Neural cell (in vitro differentiated cells): ENCODE results near the gene TLX3. TPM values are rescaled to one million over a fixed set of nuclear protein-coding genes. Genes with fewer than 3 reads are reported as not detected.

ENCODE experiments used
- H2AFZ ChIP-seq: fragments of 200-600, 300-800 bp; sonication (generic), shearing (Covaris generic); 2 replicates; pipeline ENCODE4 v1.6.0; 2014; ENCODE audit warnings: low read depth, mild to moderate bottlenecking, antibody characterized with exemption, low read length, moderate library complexity
- H3F3A ChIP-seq: fragments of 200-600 bp; shearing (Covaris generic); 2 replicates; pipeline ENCODE4 v1.6.1; 2016; ENCODE audit warnings: mild to moderate bottlenecking, moderate library complexity, mixed read lengths, antibody characterized with exemption, low read length; ENCODE audit not compliant: insufficient read depth, poor library complexity, severe bottlenecking
- H3K27ac ChIP-seq: fragments of 200-600, 300-800 bp; sonication (generic), shearing (Covaris generic); 2 replicates; pipeline ENCODE4 v1.5.1; 2014; ENCODE audit warnings: mild to moderate bottlenecking, low read length, moderate library complexity
- H3K27me3 ChIP-seq: fragments of 300-800, 200-600 bp; sonication (generic), shearing (Covaris generic); 2 replicates; pipeline ENCODE4 v1.6.0; 2014; ENCODE audit warnings: mild to moderate bottlenecking, low read depth, low read length, moderate library complexity; ENCODE audit not compliant: insufficient read depth
- H3K36me3 ChIP-seq: fragments of 300-800, 200-600 bp; sonication (generic), shearing (Covaris generic); 2 replicates; pipeline ENCODE4 v1.5.1; 2014; ENCODE audit warnings: mild to moderate bottlenecking, antibody characterized with exemption, low read length, moderate library complexity; ENCODE audit not compliant: insufficient read depth
- H3K4me2 ChIP-seq: fragments of 300-800, 200-600 bp; sonication (generic), shearing (Covaris generic); 2 replicates; pipeline ENCODE4 v1.6.0; 2014; ENCODE audit warnings: mild to moderate bottlenecking, low read length
- H3K4me3 ChIP-seq: fragments of 300-800, 200-600 bp; sonication (generic), shearing (Covaris generic); 2 replicates; pipeline ENCODE4 v1.5.1; 2014; ENCODE audit warnings: mild to moderate bottlenecking, low read length, moderate library complexity
- H3K79me2 ChIP-seq: fragments of 200-600 bp; shearing (Covaris generic); replicated peaks from 2 replicates; pipeline ENCODE4 v1.6.0; 2014; ENCODE audit warnings: mild to moderate bottlenecking, low read length, moderate library complexity; ENCODE audit not compliant: insufficient read depth
- H3K9ac ChIP-seq: fragments of 300-800, 200-600 bp; sonication (generic), shearing (Covaris generic); 2 replicates; pipeline ENCODE4 v1.6.1; 2016; ENCODE audit warnings: mild to moderate bottlenecking, low read length, mixed read lengths
- H3K9me2 ChIP-seq: fragments of 200-600 bp; shearing (Covaris generic); 2 replicates; pipeline ENCODE4 v1.6.1; 2016; ENCODE audit warnings: mild to moderate bottlenecking, low read length, mixed read lengths; ENCODE audit not compliant: insufficient read depth
- H3K9me3 ChIP-seq: fragments of 200-600, 300-800 bp; sonication (generic), shearing (Covaris generic); 2 replicates; pipeline ENCODE4 v1.6.1; 2016; ENCODE audit warnings: mild to moderate bottlenecking, mixed run types, low read length, moderate library complexity, mixed read lengths
- H4K20me1 ChIP-seq: fragments of 200-600 bp; shearing (Covaris generic); 2 replicates; pipeline ENCODE4 v1.6.1; 2016; ENCODE audit warnings: mild to moderate bottlenecking, mixed run types; ENCODE audit not compliant: insufficient read depth
- CTCF ChIP-seq: fragments of 450-650 bp; IDR thresholded peaks from 2 replicates; pipeline ENCODE4 v1.5.1; 2014; ENCODE audit warnings: antibody characterized with exemption, mild to moderate bottlenecking, moderate library complexity; ENCODE audit not compliant: poor library complexity, severe bottlenecking
- EP300 ChIP-seq: fragments of 450-650 bp; conservative IDR thresholded peaks from 2 replicates; pipeline ENCODE4 v1.6.1; 2014; ENCODE audit warnings: antibody characterized with exemption, mild to moderate bottlenecking, moderate library complexity; ENCODE audit not compliant: poor library complexity, severe bottlenecking
- EZH2 ChIP-seq: fragments of 200-600, 300-800 bp; shearing (Covaris generic), sonication (generic); IDR thresholded peaks from 2 replicates; pipeline ENCODE4 v1.6.1; 2014; ENCODE audit warnings: antibody characterized with exemption, low read length, borderline replicate concordance, mild to moderate bottlenecking; ENCODE audit not compliant: insufficient read depth, poor library complexity, severe bottlenecking
- MXI1 ChIP-seq: fragments of 450-650 bp; conservative IDR thresholded peaks from 2 replicates; pipeline ENCODE4 v1.6.1; 2014; ENCODE audit warnings: antibody characterized with exemption, mild to moderate bottlenecking; ENCODE audit not compliant: poor library complexity, severe bottlenecking
- POLR2AphosphoS5 ChIP-seq: IDR thresholded peaks from 2 replicates; pipeline ENCODE4 v1.6.1; 2012
- RAD21 ChIP-seq: fragments of 450-650 bp; conservative IDR thresholded peaks from 2 replicates; pipeline ENCODE4 v1.6.1; 2014; ENCODE audit warnings: antibody characterized with exemption, mild to moderate bottlenecking, moderate library complexity
- SMC3 ChIP-seq: fragments of 450-650 bp; conservative IDR thresholded peaks from 2 replicates; pipeline ENCODE4 v1.6.1; 2014; ENCODE audit warnings: antibody characterized with exemption, mild to moderate bottlenecking, moderate library complexity; ENCODE audit not compliant: poor library complexity
- TAF1 ChIP-seq: IDR thresholded peaks from 2 replicates; pipeline ENCODE4 v1.6.1; 2012; ENCODE audit warnings: low read depth
- polyA plus RNA-seq: library from polyadenylated mRNA; depleted of rRNA; stranded (reverse); fragments of >200 nt; gene quantifications from 2 replicates; pipeline ENCODE4 v1.2.3, GENCODE V29; 2014
- TF ChIP-seq, protein P1 (sequence below): IDR thresholded peaks from 2 replicates; pipeline ENCODE4 v1.6.1; 2012; ENCODE audit warnings: borderline replicate concordance

The TLX3 gene
- polyA plus RNA-seq, 1 donor from 2014 or later = not detected

DNA sequence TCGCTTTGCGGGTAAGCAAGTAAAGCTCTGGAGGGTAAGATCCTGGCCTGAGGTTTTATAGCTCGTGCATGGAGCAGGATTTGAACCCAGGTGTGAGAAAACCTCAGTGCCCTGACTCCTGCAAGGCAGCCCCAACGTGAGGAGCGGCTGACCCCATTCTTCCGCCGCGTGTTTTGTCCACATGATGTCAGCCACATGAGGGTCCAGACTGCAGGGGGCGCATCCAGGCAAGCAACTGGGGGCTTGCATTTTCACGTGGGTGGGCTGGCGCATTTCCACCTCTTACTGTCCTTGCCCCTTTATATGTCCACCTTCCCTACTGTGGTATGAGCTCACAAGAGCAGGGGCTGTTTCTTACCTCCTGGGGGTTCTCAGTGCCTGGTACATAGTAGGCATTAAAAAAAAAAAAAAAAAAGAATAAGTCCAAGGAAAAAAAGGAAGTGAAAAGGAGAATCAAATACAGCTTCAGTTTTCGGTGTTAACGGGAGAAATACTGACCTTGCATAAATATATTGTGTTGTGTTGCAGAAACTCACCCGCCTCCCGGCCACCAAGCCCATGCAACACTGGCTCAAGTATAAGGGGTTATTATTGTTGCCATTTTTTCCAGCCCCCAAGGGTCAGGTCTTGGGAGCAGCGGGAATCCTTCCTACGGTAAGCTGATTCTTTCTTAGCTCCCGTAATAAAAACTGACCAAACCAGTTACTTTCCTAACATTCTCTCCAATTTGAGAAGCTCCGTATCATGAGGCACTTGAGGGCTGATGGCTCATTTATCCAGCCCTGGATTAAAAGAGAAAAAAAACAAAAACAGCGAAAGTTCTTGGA is 15.0 kb downstream of the TLX3 start:
- Histone ChIP-seq H3K4me2 (no peak overlapping the region), H4K20me1 (no peaks in the 10 kb centered on the region), H3K36me3 (no peaks in the 10 kb centered on the region), H3F3A (no peaks in the 10 kb centered on the region), H2AFZ (no peak overlapping the region), H3K79me2 (no peaks in the 10 kb centered on the region), H3K9me3 (no peaks in the 10 kb centered on the region), H3K27me3 (peaks cover 48% of the 10 kb centered on the region), H3K9me2 (no peaks in the 10 kb centered on the region), H3K4me3 (no peak overlapping the region), H3K9ac (no peak overlapping the region), H3K27ac (no peak overlapping the region)
- TF ChIP-seq, protein P1, sequence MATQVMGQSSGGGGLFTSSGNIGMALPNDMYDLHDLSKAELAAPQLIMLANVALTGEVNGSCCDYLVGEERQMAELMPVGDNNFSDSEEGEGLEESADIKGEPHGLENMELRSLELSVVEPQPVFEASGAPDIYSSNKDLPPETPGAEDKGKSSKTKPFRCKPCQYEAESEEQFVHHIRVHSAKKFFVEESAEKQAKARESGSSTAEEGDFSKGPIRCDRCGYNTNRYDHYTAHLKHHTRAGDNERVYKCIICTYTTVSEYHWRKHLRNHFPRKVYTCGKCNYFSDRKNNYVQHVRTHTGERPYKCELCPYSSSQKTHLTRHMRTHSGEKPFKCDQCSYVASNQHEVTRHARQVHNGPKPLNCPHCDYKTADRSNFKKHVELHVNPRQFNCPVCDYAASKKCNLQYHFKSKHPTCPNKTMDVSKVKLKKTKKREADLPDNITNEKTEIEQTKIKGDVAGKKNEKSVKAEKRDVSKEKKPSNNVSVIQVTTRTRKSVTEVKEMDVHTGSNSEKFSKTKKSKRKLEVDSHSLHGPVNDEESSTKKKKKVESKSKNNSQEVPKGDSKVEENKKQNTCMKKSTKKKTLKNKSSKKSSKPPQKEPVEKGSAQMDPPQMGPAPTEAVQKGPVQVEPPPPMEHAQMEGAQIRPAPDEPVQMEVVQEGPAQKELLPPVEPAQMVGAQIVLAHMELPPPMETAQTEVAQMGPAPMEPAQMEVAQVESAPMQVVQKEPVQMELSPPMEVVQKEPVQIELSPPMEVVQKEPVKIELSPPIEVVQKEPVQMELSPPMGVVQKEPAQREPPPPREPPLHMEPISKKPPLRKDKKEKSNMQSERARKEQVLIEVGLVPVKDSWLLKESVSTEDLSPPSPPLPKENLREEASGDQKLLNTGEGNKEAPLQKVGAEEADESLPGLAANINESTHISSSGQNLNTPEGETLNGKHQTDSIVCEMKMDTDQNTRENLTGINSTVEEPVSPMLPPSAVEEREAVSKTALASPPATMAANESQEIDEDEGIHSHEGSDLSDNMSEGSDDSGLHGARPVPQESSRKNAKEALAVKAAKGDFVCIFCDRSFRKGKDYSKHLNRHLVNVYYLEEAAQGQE = no peak
- TF ChIP-seq EP300 (no peak), SMC3 (no peak), RAD21 (no peak), EZH2 (no peak), POLR2AphosphoS5 (no peak), TAF1 (no peak), MXI1 (no peak)

DNA sequence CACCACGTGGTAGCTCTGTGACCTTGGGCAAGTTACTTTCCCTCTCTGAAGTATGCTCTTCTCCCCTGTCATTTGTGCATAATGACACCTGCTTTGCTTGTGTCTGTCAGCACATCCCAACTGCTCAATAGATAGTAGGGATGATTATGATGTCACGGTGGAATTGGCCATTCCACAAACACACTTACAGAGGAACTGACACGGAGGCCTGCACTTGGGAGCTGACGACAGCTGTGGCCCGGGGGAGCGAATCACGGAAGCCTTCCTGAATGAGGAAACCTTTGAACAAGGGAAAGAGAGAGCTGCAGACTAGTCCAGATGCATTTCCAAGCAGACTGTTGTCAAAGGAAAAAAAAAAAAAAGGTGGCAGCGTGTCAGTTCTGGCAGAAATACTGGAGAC is 21.0 kb downstream of the TLX3 start:
- H3K27me3 ChIP-seq = no peaks in the 10 kb centered on the region
- no peak overlapping the region for H3K4me3 ChIP-seq

More for the DNA sequence above, 21.0 kb downstream of the TLX3 start:
- no peaks in the 10 kb centered on the region for H3K79me2 ChIP-seq
- no peak overlapping the region for H3K27ac ChIP-seq
- no peak overlapping the region for H2AFZ ChIP-seq
- H3K9me3 ChIP-seq = no peaks in the 10 kb centered on the region
- H3F3A ChIP-seq = no peaks in the 10 kb centered on the region
- no peaks in the 10 kb centered on the region for H3K9me2 ChIP-seq
- no peaks in the 10 kb centered on the region for H3K36me3 ChIP-seq
- H3K4me2 ChIP-seq = no peak overlapping the region
- no peaks in the 10 kb centered on the region for H4K20me1 ChIP-seq
- no peak for TF ChIP-seq EP300
- no peak for TF ChIP-seq EZH2
- TF ChIP-seq CTCF = no peak
- TF ChIP-seq, protein P1 = no peak
- TF ChIP-seq POLR2AphosphoS5 = no peak
- TF ChIP-seq TAF1 = no peak
- TF ChIP-seq SMC3 = no peak
- no peak for TF ChIP-seq MXI1
- TF ChIP-seq RAD21 = no peak
- H3K9ac ChIP-seq = no peak overlapping the region
